GM12872 (cell line): ENCODE results near the gene LOXL4.

Experiments used
- CTCF ChIP-seq: IDR thresholded peaks from 3 replicates; pipeline ENCODE4 v1.5.1; 2011; ENCODE audit warnings: low read depth, mild to moderate bottlenecking, low read length, moderate library complexity; ENCODE audit not compliant: insufficient read depth

Gene LOXL4

GRCh38 chr10:98294270-98294627 is 26.3 kb upstream of the LOXL4 start:
- TF ChIP-seq CTCF: no peak

- no peak for TF ChIP-seq CTCF
Measured at GRCh38 chr10:98293550-98294269, 25.7 kb upstream of the LOXL4 start.

- TF ChIP-seq CTCF: no peak
Measured at GRCh38 chr10:98292971-98293370, 25.0 kb upstream of the LOXL4 start.

- no peak for TF ChIP-seq CTCF
Measured at GRCh38 chr10:98289802-98290209, 21.8 kb upstream of the LOXL4 start.

- TF ChIP-seq CTCF: no peak
Measured at GRCh38 chr10:98287321-98287720, 19.3 kb upstream of the LOXL4 start.

- no peak for TF ChIP-seq CTCF
Measured at GRCh38 chr10:98286419-98286818, 18.4 kb upstream of the LOXL4 start.

- no peak for TF ChIP-seq CTCF
Measured at GRCh38 chr10:98285416-98285815, 17.4 kb upstream of the LOXL4 start.
